Fibroblast of pulmonary artery (primary cell): ENCODE measurements around the gene MYH11.

Source experiments
- DNase-seq: peaks from one replicate; pipeline ENCODE4 v3.0.0-alpha.2; 2010; ENCODE audit warnings: low read depth
- H3K4me3 ChIP-seq: replicated peaks from 2 replicates; pipeline ENCODE4 v1.5.1; 2011; ENCODE audit warnings: low read depth, mild to moderate bottlenecking, control low read depth, low read length, moderate library complexity
- CTCF ChIP-seq: IDR thresholded peaks from 2 replicates; pipeline ENCODE4 v1.5.1; 2011; ENCODE audit warnings: mild to moderate bottlenecking, control low read depth, low read length, inconsistent platforms; ENCODE audit errors: missing control alignments

Gene MYH11

GRCh38 chr16:15865742-15866141 lies 8.9 kb upstream of the MYH11 start:
- TF ChIP-seq CTCF = no peak

GRCh38 chr16:15864939-15865338 lies 8.1 kb upstream of the MYH11 start:
- no peak overlapping the region for H3K4me3 ChIP-seq
- TF ChIP-seq CTCF = no peak
- no peak for DNase-seq

More at GRCh38 chr16:15865742-15866141, 8.9 kb upstream of the MYH11 start:
- no peak overlapping the region for H3K4me3 ChIP-seq
- peak; percentile 28 for DNase-seq

GRCh38 chr16:15861996-15862395 lies 5.2 kb upstream of the MYH11 start:
- no peak for TF ChIP-seq CTCF
- no peak overlapping the region for H3K4me3 ChIP-seq
- DNase-seq = no peak

- DNase-seq = no peak
- no peak for TF ChIP-seq CTCF
- no peak overlapping the region for H3K4me3 ChIP-seq
Observed at GRCh38 chr16:15858921-15859668, 2.3 kb upstream of the MYH11 start.

- no peak for TF ChIP-seq CTCF
- peak overlapping the region; percentile 32 for H3K4me3 ChIP-seq
- peak; percentile 29 for DNase-seq
Observed at GRCh38 chr16:15857724-15858560, 1.1 kb upstream of the MYH11 start.

- no peak overlapping the region for H3K4me3 ChIP-seq
- DNase-seq = no peak
- TF ChIP-seq CTCF = no peak
Observed at GRCh38 chr16:15856182-15856581, 646 bp downstream of the MYH11 start.
